ENCODE results near the gene PIP5K1C.
A peak's percentile ranks its signal among the peaks of the same experiment; 100 is the strongest.

PIP5K1C gene

GRCh38 chr19:3617463-3617862, 82.8 kb downstream of the PIP5K1C start:
- no peak overlapping the region for H3K4me3 ChIP-seq (ENCODE audit: severe bottlenecking)
- ATAC-seq (ENCODE audit: low read depth) (no peak), DNase-seq (ENCODE audit: low spot score) (peak; percentile 43)
- H3K4me1 ChIP-seq (ENCODE audit: insufficient read depth, poor library complexity, severe bottlenecking): no peaks in the 10 kb centered on the region
- no peak overlapping the region for H3K27ac ChIP-seq (ENCODE audit: poor library complexity, severe bottlenecking)
- no peaks in the 10 kb centered on the region for H3K9me3 ChIP-seq (ENCODE audit: severe bottlenecking)
- no peak for TF ChIP-seq CTCF (IDR thresholded peaks at IDR 0.05; ENCODE audit: poor library complexity, severe bottlenecking)
- no peaks in the 10 kb centered on the region for H3K27me3 ChIP-seq (ENCODE audit: insufficient read depth, poor library complexity, severe bottlenecking)
- H3K36me3 ChIP-seq (ENCODE audit: low read depth): 0 out of 2 replicates have a peak, but pooled peaks cover under 1% of the 10 kb centered on the region

- Histone ChIP-seq H3K4me3 (ENCODE audit: severe bottlenecking) (no peak overlapping the region), H3K4me1 (ENCODE audit: insufficient read depth, poor library complexity, severe bottlenecking) (no peaks in the 10 kb centered on the region), H3K9me3 (ENCODE audit: severe bottlenecking) (no peaks in the 10 kb centered on the region), H3K27ac (ENCODE audit: poor library complexity, severe bottlenecking) (no peak overlapping the region), H3K36me3 (ENCODE audit: low read depth) (peaks cover 8% of the 10 kb centered on the region), H3K27me3 (ENCODE audit: insufficient read depth, poor library complexity, severe bottlenecking) (no peaks in the 10 kb centered on the region)
- peak; percentile 33 for DNase-seq (ENCODE audit: low spot score)
- ATAC-seq (ENCODE audit: low read depth): no peak
- no peak for TF ChIP-seq CTCF (IDR thresholded peaks at IDR 0.05; ENCODE audit: poor library complexity, severe bottlenecking)
These were observed 84.6 kb downstream of the PIP5K1C start for GRCh38 chr19:3615524-3616135.

- TF ChIP-seq CTCF (IDR thresholded peaks at IDR 0.05; ENCODE audit: poor library complexity, severe bottlenecking): no peak
- peak; percentile 56 for DNase-seq (ENCODE audit: low spot score)
- Histone ChIP-seq H3K27me3 (ENCODE audit: insufficient read depth, poor library complexity, severe bottlenecking) (no peaks in the 10 kb centered on the region), H3K36me3 (ENCODE audit: low read depth) (peaks cover 8% of the 10 kb centered on the region), H3K4me3 (ENCODE audit: severe bottlenecking) (no peak overlapping the region), H3K4me1 (ENCODE audit: insufficient read depth, poor library complexity, severe bottlenecking) (no peaks in the 10 kb centered on the region), H3K27ac (ENCODE audit: poor library complexity, severe bottlenecking) (no peak overlapping the region), H3K9me3 (ENCODE audit: severe bottlenecking) (no peaks in the 10 kb centered on the region)
- ATAC-seq (ENCODE audit: low read depth): no peak
These were observed 85.3 kb downstream of the PIP5K1C start for GRCh38 chr19:3614858-3615505.

- DNase-seq (ENCODE audit: low spot score): peak; percentile 56
- Histone ChIP-seq H3K4me3 (ENCODE audit: severe bottlenecking) (no peak overlapping the region), H3K36me3 (ENCODE audit: low read depth) (peaks cover 8% of the 10 kb centered on the region), H3K27me3 (ENCODE audit: insufficient read depth, poor library complexity, severe bottlenecking) (no peaks in the 10 kb centered on the region), H3K9me3 (ENCODE audit: severe bottlenecking) (no peaks in the 10 kb centered on the region), H3K4me1 (ENCODE audit: insufficient read depth, poor library complexity, severe bottlenecking) (no peaks in the 10 kb centered on the region), H3K27ac (ENCODE audit: poor library complexity, severe bottlenecking) (no peak overlapping the region)
- TF ChIP-seq CTCF (IDR thresholded peaks at IDR 0.05; ENCODE audit: poor library complexity, severe bottlenecking): no peak
- no peak for ATAC-seq (ENCODE audit: low read depth)
These were observed 86.2 kb downstream of the PIP5K1C start for GRCh38 chr19:3613818-3614661.

Data from RWPE2 (cell line).